Smooth muscle cell (in vitro differentiated cells): ENCODE measurements around the gene PBX3. TPM values are rescaled to one million over a fixed set of nuclear protein-coding genes. Genes with fewer than 3 reads are reported as not detected.

Experiments
- DNase-seq: peaks from one replicate; lab custom pipeline; 2025; ENCODE audit not compliant: unreplicated experiment; lab: John Stamatoyannopoulos, UW
- H2AFZ ChIP-seq: fragments of 200-600 bp; sonication (generic); 2 replicates; pipeline ENCODE4 v1.6.0; 2016; ENCODE audit warnings: antibody characterized with exemption, low read depth, mild to moderate bottlenecking
- H3F3A ChIP-seq: fragments of 200-600 bp; sonication (generic); 2 replicates; pipeline ENCODE4 v1.6.0; 2017; ENCODE audit warnings: antibody characterized with exemption, low read depth
- H3K27ac ChIP-seq: fragments of 200-600 bp; sonication (generic); 2 replicates; pipeline ENCODE4 v1.5.1; 2016; ENCODE audit warnings: low read depth, mild to moderate bottlenecking
- H3K27me3 ChIP-seq: fragments of 200-600 bp; sonication (generic); 2 replicates; pipeline ENCODE4 v1.6.1; 2016; ENCODE audit warnings: low read depth, mild to moderate bottlenecking
- H3K36me3 ChIP-seq: fragments of 200-600 bp; sonication (generic); 2 replicates; pipeline ENCODE4 v1.5.1; 2016; ENCODE audit warnings: low read depth
- H3K4me1 ChIP-seq: fragments of 200-600 bp; sonication (generic); 2 replicates; pipeline ENCODE4 v1.5.1; 2016; ENCODE audit warnings: low read depth
- H3K4me2 ChIP-seq: fragments of 200-600 bp; sonication (generic); 2 replicates; pipeline ENCODE4 v1.6.0; 2016; ENCODE audit warnings: mild to moderate bottlenecking
- H3K4me3 ChIP-seq: fragments of 200-600 bp; sonication (generic); 2 replicates; pipeline ENCODE4 v1.5.1; 2016; ENCODE audit warnings: mild to moderate bottlenecking
- H3K79me2 ChIP-seq: fragments of 200-600 bp; sonication (generic); 2 replicates; pipeline ENCODE4 v1.6.0; 2016; ENCODE audit warnings: low read depth, mild to moderate bottlenecking
- H3K9ac ChIP-seq: fragments of 200-600 bp; sonication (generic); 2 replicates; pipeline ENCODE4 v1.6.0; 2016; ENCODE audit warnings: low read depth
- H3K9me3 ChIP-seq: fragments of 200-600 bp; sonication (generic); replicated peaks from 2 replicates; pipeline ENCODE4 v1.5.1; 2016; ENCODE audit warnings: low read depth
- H4K20me1 ChIP-seq: fragments of 200-600 bp; sonication (generic); 2 replicates; pipeline ENCODE4 v1.6.0; 2016; ENCODE audit warnings: low read depth
- CTCF ChIP-seq: fragments of 200-600 bp; sonication (generic); IDR thresholded peaks from 2 replicates; pipeline ENCODE4 v1.5.1; 2017; ENCODE audit warnings: borderline replicate concordance, mild to moderate bottlenecking, antibody characterized with exemption; ENCODE audit not compliant: insufficient read depth, poor library complexity, severe bottlenecking
- WGBS: methylation state at CpG from one replicate; pipeline ENCODE4 v1.1.7; 2016; ENCODE audit warnings: low lambda C conversion rate; 5-methylcytosine and 5-hydroxymethylcytosine counted together
- polyA plus RNA-seq: library from polyadenylated mRNA; unstranded; fragments of >200 nt; fragmentation: Nextera tagmentation; extraction: Ambion mirVana; gene quantifications from 2 replicates; pipeline ENCODE4 v1.2.1, GENCODE V29; 2016
- total RNA-seq: library from RNA; depleted of rRNA; stranded (reverse); fragments of >200 nt; gene quantifications from 2 replicates; pipeline ENCODE4 v1.2.3, GENCODE V29; 2014

Gene PBX3
- total and polyA plus RNA-seq, 2 experiments from 2014 or later: 15.3 to 34.6 TPM

GRCh38 chr9:125759764-125760129 lies 12.6 kb downstream of the PBX3 start:
- TF ChIP-seq CTCF: no peak
- WGBS: 36% methylated on average over 7 of the region's 7 CpGs
- Histone ChIP-seq H4K20me1 (peaks cover 87% of the 10 kb centered on the region), H3K9me3 (no peaks in the 10 kb centered on the region), H3K79me2 (peaks cover 61% of the 10 kb centered on the region), H3K27me3 (no peaks in the 10 kb centered on the region), H3K27ac (no peak overlapping the region), H2AFZ (no peak overlapping the region), H3K9ac (no peak overlapping the region), H3K4me1 (peaks cover 71% of the 10 kb centered on the region), H3K36me3 (no peaks in the 10 kb centered on the region), H3K4me2 (peak overlapping the region; percentile 23), H3K4me3 (peak overlapping the region; percentile 26), H3F3A (no peaks in the 10 kb centered on the region)
- no peak for DNase-seq

- Histone ChIP-seq H3K4me2 (no peak overlapping the region), H3K4me1 (peaks cover 63% of the 10 kb centered on the region), H3K9ac (no peak overlapping the region), H4K20me1 (peaks cover 82% of the 10 kb centered on the region), H3F3A (no peaks in the 10 kb centered on the region), H3K27me3 (no peaks in the 10 kb centered on the region), H3K4me3 (no peak overlapping the region), H3K36me3 (no peaks in the 10 kb centered on the region), H3K9me3 (no peaks in the 10 kb centered on the region), H3K27ac (no peak overlapping the region), H2AFZ (no peak overlapping the region), H3K79me2 (peaks cover 62% of the 10 kb centered on the region)
- no peak for DNase-seq
- WGBS: 92% methylated on average over 1 of the region's 1 CpG
- no peak for TF ChIP-seq CTCF
These were observed 13.4 kb downstream of the PBX3 start for GRCh38 chr9:125760537-125760936.

GRCh38 chr9:125761676-125762450 lies 14.7 kb downstream of the PBX3 start:
- no peak for TF ChIP-seq CTCF
- H3K79me2 ChIP-seq: peaks cover 67% of the 10 kb centered on the region

GRCh38 chr9:125763394-125763801 lies 16.2 kb downstream of the PBX3 start:
- Histone ChIP-seq H4K20me1 (peaks cover 62% of the 10 kb centered on the region), H3K4me3 (no peak overlapping the region), H3K4me2 (no peak overlapping the region), H3K4me1 (peaks cover 47% of the 10 kb centered on the region), H3K36me3 (no peaks in the 10 kb centered on the region), H3K27ac (no peak overlapping the region), H3K9ac (no peak overlapping the region), H3K27me3 (no peaks in the 10 kb centered on the region), H3K9me3 (no peaks in the 10 kb centered on the region), H3F3A (no peaks in the 10 kb centered on the region), H3K79me2 (peaks cover 57% of the 10 kb centered on the region), H2AFZ (no peak overlapping the region)
- 93% methylated on average over 7 of the region's 7 CpGs for WGBS
- TF ChIP-seq CTCF: no peak
- DNase-seq: no peak

More at GRCh38 chr9:125761676-125762450, 14.7 kb downstream of the PBX3 start:
- H2AFZ ChIP-seq: no peak overlapping the region
- peaks cover 52% of the 10 kb centered on the region for H3K4me1 ChIP-seq
- no peaks in the 10 kb centered on the region for H3K27me3 ChIP-seq
- no peak overlapping the region for H3K4me2 ChIP-seq
- 64% methylated on average over 2 of the region's 2 CpGs for WGBS
- DNase-seq: no peak
- H3K27ac ChIP-seq: no peak overlapping the region
- H3K36me3 ChIP-seq: no peaks in the 10 kb centered on the region
- H3K9ac ChIP-seq: no peak overlapping the region
- H3F3A ChIP-seq: no peaks in the 10 kb centered on the region
- peaks cover 74% of the 10 kb centered on the region for H4K20me1 ChIP-seq
- H3K4me3 ChIP-seq: no peak overlapping the region
- no peaks in the 10 kb centered on the region for H3K9me3 ChIP-seq
